K562 treated with DMSO at 1 percent for 48 hours (cell line): Measurements from ENCODE around the gene AFDN. TPM values are rescaled to one million over a fixed set of nuclear protein-coding genes. Genes with fewer than 3 reads are reported as not detected.

Source experiments
- total RNA-seq: library from RNA; unstranded; fragments of 300-600 nt; gene quantifications from 2 replicates; pipeline ENCODE4 v1.2.3, GENCODE V29; 2022; ENCODE audit warnings: low replicate concordance; ENCODE audit errors: extremely low read depth

The AFDN gene, protein sequence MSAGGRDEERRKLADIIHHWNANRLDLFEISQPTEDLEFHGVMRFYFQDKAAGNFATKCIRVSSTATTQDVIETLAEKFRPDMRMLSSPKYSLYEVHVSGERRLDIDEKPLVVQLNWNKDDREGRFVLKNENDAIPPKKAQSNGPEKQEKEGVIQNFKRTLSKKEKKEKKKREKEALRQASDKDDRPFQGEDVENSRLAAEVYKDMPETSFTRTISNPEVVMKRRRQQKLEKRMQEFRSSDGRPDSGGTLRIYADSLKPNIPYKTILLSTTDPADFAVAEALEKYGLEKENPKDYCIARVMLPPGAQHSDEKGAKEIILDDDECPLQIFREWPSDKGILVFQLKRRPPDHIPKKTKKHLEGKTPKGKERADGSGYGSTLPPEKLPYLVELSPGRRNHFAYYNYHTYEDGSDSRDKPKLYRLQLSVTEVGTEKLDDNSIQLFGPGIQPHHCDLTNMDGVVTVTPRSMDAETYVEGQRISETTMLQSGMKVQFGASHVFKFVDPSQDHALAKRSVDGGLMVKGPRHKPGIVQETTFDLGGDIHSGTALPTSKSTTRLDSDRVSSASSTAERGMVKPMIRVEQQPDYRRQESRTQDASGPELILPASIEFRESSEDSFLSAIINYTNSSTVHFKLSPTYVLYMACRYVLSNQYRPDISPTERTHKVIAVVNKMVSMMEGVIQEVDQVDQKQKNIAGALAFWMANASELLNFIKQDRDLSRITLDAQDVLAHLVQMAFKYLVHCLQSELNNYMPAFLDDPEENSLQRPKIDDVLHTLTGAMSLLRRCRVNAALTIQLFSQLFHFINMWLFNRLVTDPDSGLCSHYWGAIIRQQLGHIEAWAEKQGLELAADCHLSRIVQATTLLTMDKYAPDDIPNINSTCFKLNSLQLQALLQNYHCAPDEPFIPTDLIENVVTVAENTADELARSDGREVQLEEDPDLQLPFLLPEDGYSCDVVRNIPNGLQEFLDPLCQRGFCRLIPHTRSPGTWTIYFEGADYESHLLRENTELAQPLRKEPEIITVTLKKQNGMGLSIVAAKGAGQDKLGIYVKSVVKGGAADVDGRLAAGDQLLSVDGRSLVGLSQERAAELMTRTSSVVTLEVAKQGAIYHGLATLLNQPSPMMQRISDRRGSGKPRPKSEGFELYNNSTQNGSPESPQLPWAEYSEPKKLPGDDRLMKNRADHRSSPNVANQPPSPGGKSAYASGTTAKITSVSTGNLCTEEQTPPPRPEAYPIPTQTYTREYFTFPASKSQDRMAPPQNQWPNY (N-terminal part only)
- total RNA-seq = not detected in 2 replicates

GRCh38 chr6:167826896-167827582, at the start of gene AFDN:
AFDN (plus strand) TSS chr6:167826911; CDS start chr6:167827133, 222 bp downstream.

GRCh38 chr6:167997642-167998041, 170.9 kb downstream of the AFDN start, which contains the start of gene KIF25:
KIF25 (plus strand) TSS chr6:167997671; CDS start chr6:168029586, 31,915 bp downstream.

Other genes with a start within 250 kb of the AFDN start
- not detected in 2 replicates for gene KIF25, start 170.8 kb downstream of the AFDN start, total RNA-seq